Measurements from ENCODE around the gene UCK2.

DNA sequence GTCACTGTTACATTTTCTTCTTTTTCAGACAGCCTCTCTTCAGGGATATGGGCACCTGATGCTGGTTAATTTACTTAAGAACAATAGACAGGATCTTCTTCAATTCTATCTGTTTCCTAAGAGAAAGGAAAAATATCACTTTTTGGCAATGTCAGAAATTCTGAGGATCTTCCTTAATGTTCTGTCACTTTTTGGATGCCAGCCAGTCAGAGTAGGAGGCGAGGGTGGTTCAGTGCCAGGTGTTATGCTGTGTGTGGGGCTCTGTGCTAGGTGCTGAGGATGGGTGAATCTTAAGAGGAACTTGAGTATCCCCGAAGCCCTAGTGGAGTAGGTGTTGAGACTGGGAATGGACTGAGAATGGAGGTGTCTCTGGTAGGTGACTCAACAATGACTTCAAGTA, 133.5 kb downstream of the UCK2 start:
- no peak for TF ChIP-seq ZC3H10 (CRISPR knock-in tag; IDR thresholded peaks at IDR 0.05)
- TF ChIP-seq, protein P1, sequence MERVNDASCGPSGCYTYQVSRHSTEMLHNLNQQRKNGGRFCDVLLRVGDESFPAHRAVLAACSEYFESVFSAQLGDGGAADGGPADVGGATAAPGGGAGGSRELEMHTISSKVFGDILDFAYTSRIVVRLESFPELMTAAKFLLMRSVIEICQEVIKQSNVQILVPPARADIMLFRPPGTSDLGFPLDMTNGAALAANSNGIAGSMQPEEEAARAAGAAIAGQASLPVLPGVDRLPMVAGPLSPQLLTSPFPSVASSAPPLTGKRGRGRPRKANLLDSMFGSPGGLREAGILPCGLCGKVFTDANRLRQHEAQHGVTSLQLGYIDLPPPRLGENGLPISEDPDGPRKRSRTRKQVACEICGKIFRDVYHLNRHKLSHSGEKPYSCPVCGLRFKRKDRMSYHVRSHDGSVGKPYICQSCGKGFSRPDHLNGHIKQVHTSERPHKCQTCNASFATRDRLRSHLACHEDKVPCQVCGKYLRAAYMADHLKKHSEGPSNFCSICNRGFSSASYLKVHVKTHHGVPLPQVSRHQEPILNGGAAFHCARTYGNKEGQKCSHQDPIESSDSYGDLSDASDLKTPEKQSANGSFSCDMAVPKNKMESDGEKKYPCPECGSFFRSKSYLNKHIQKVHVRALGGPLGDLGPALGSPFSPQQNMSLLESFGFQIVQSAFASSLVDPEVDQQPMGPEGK (CRISPR knock-in tag; IDR thresholded peaks at IDR 0.05; ENCODE audit: borderline replicate concordance): no peak
- TF ChIP-seq ARNTL (CRISPR knock-in tag; IDR thresholded peaks at IDR 0.05; ENCODE audit: borderline replicate concordance, low read depth): no peak
- no peak for TF ChIP-seq RARB (CRISPR knock-in tag; IDR thresholded peaks at IDR 0.05)
- no peak for TF ChIP-seq ZNF8 (CRISPR knock-in tag; IDR thresholded peaks at IDR 0.05)
- no peak for TF ChIP-seq ZFP3 (CRISPR knock-in tag; IDR thresholded peaks at IDR 0.05)
- TF ChIP-seq ESRRG (CRISPR knock-in tag; IDR thresholded peaks at IDR 0.05): no peak
- TF ChIP-seq BACH2 (CRISPR knock-in tag; IDR thresholded peaks at IDR 0.05; ENCODE audit: borderline replicate concordance): no peak
- TF ChIP-seq, protein P2, sequence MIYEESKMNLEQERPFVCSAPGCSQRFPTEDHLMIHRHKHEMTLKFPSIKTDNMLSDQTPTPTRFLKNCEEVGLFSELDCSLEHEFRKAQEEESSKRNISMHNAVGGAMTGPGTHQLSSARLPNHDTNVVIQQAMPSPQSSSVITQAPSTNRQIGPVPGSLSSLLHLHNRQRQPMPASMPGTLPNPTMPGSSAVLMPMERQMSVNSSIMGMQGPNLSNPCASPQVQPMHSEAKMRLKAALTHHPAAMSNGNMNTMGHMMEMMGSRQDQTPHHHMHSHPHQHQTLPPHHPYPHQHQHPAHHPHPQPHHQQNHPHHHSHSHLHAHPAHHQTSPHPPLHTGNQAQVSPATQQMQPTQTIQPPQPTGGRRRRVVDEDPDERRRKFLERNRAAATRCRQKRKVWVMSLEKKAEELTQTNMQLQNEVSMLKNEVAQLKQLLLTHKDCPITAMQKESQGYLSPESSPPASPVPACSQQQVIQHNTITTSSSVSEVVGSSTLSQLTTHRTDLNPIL (CRISPR knock-in tag; IDR thresholded peaks at IDR 0.05; ENCODE audit: low read depth): no peak
- no peak for TF ChIP-seq PPARA (CRISPR knock-in tag; IDR thresholded peaks at IDR 0.05; ENCODE audit: borderline replicate concordance)
- no peak for TF ChIP-seq ZFP30 (CRISPR knock-in tag; IDR thresholded peaks at IDR 0.05)
